Liver (tissue), 9 donors: ENCODE data around the gene PSMD7. TPM values are rescaled to one million over a fixed set of nuclear protein-coding genes. Genes with fewer than 3 reads are reported as not detected.
"Not testable (repeated sequence)": the region's sequence is repeated elsewhere in the genome, so short reads cannot be mapped to it uniquely, and the experiment has no call there.

Experiments used
- DNase-seq: peaks from one replicate; pipeline ENCODE4 v3.0.0-alpha.2; 2017; ENCODE audit warnings: low spot score
- H3K27ac ChIP-seq, 2 donors: one replicate each; pipeline ENCODE4 v1.7.0; 2013; ENCODE audit warnings: inconsistent platforms in 2 of 2, low read length in 2 of 2, control low read depth in 1 of 2, low read depth in 1 of 2, mild to moderate bottlenecking in 1 of 2
- H3K27me3 ChIP-seq, 4 donors: one replicate each; pipeline versions ENCODE4 v1.6.1 to v1.7.0; 2013; ENCODE audit warnings: low read length in 3 of 4, inconsistent platforms in 1 of 4, mild to moderate bottlenecking in 1 of 4, moderate library complexity in 1 of 4; ENCODE audit not compliant: control insufficient read depth in 4 of 4, insufficient read depth in 4 of 4
- H3K36me3 ChIP-seq, 4 donors: one replicate each; pipeline versions ENCODE4 v1.6.1 to v1.7.0; 2013; ENCODE audit warnings: low read length in 3 of 4, mild to moderate bottlenecking in 3 of 4, low read depth in 1 of 4, moderate library complexity in 1 of 4; ENCODE audit not compliant: control insufficient read depth in 4 of 4, insufficient read depth in 3 of 4
- H3K4me1 ChIP-seq, 4 donors: one replicate each; pipeline versions ENCODE4 v1.6.1 to v1.7.0; 2013; ENCODE audit warnings: low read length in 3 of 4, mild to moderate bottlenecking in 3 of 4, moderate library complexity in 1 of 4; ENCODE audit not compliant: control insufficient read depth in 4 of 4, insufficient read depth in 4 of 4
- H3K4me3 ChIP-seq, 3 donors: one replicate each; pipeline versions ENCODE4 v1.6.1 to v1.7.0; 2013; ENCODE audit warnings: low read length in 3 of 3, control low read depth in 1 of 3, low read depth in 1 of 3, mild to moderate bottlenecking in 1 of 3
- H3K9ac ChIP-seq, 2 donors: one replicate each; pipeline ENCODE4 v1.7.0; 2013; ENCODE audit warnings: low read length in 2 of 2, mild to moderate bottlenecking in 2 of 2, moderate library complexity in 2 of 2, control low read depth in 1 of 2, low read depth in 1 of 2
- H3K9me3 ChIP-seq, 4 donors: one replicate each; pipeline versions ENCODE4 v1.6.1 to v1.7.0; 2013; ENCODE audit warnings: low read length in 3 of 4; ENCODE audit not compliant: control insufficient read depth in 4 of 4
- ATF3 ChIP-seq: IDR thresholded peaks from 2 replicates; pipeline ENCODE4 v1.6.1; 2016; ENCODE audit warnings: antibody characterized with exemption
- EGR1 ChIP-seq, 2 donors: IDR thresholded peaks; 2 replicates each; pipeline ENCODE4 v1.6.1; 2016 to 2018; ENCODE audit warnings: antibody characterized with exemption in 2 of 2, low read depth in 2 of 2
- FOXA1 ChIP-seq: IDR thresholded peaks from 2 replicates; pipeline ENCODE4 v1.6.1; 2016; ENCODE audit warnings: antibody characterized with exemption
- FOXA2 ChIP-seq: IDR thresholded peaks from 2 replicates; pipeline ENCODE4 v1.6.1; 2016; ENCODE audit warnings: antibody characterized with exemption
- GABPA ChIP-seq, 2 donors: IDR thresholded peaks in 1 of 2; conservative IDR thresholded peaks in 1 of 2; 2 replicates each; pipeline ENCODE4 v1.6.1; 2016; ENCODE audit warnings: antibody characterized with exemption in 2 of 2, mild to moderate bottlenecking in 1 of 2, moderate library complexity in 1 of 2
- HNF4A ChIP-seq, 2 donors: conservative IDR thresholded peaks; 2 replicates each; pipeline ENCODE4 v1.6.1; 2016; ENCODE audit warnings: antibody characterized with exemption in 2 of 2, mild to moderate bottlenecking in 2 of 2
- HNF4G ChIP-seq: IDR thresholded peaks from 2 replicates; pipeline ENCODE4 v1.6.1; 2016; ENCODE audit warnings: antibody characterized with exemption
- JUND ChIP-seq, 2 donors: IDR thresholded peaks; 2 replicates each; pipeline ENCODE4 v1.6.1; 2016; ENCODE audit warnings: antibody characterized with exemption in 2 of 2
- NR2F2 ChIP-seq: IDR thresholded peaks from 2 replicates; pipeline ENCODE4 v1.6.1; 2016; ENCODE audit warnings: antibody characterized with exemption
- RAD21 ChIP-seq, 2 donors: IDR thresholded peaks; 2 replicates each; pipeline ENCODE4 v1.6.1; 2016; ENCODE audit warnings: antibody characterized with exemption in 2 of 2, mild to moderate bottlenecking in 2 of 2
- REST ChIP-seq: IDR thresholded peaks from 2 replicates; pipeline ENCODE4 v1.6.1; 2016; ENCODE audit warnings: antibody characterized with exemption, mild to moderate bottlenecking
- RXRA ChIP-seq, 2 donors: IDR thresholded peaks; 2 replicates each; pipeline ENCODE4 v1.6.1; 2017 to 2018; ENCODE audit warnings: antibody characterized with exemption in 2 of 2, mild to moderate bottlenecking in 1 of 2
- SP1 ChIP-seq: IDR thresholded peaks from 2 replicates; pipeline ENCODE4 v1.6.1; 2018; ENCODE audit warnings: antibody characterized with exemption, mild to moderate bottlenecking
- YY1 ChIP-seq: IDR thresholded peaks from 2 replicates; pipeline ENCODE4 v1.6.1; 2016; ENCODE audit warnings: antibody characterized with exemption, mild to moderate bottlenecking
- ZBTB33 ChIP-seq: IDR thresholded peaks from 2 replicates; pipeline ENCODE4 v1.6.1; 2016; ENCODE audit warnings: antibody characterized with exemption
- WGBS: extraction: QIAGEN DNeasy Blood & Tissue Kit; methylation state at CpG from one replicate; pipeline ENCODE4 v1.1.7; 2013; 5-methylcytosine and 5-hydroxymethylcytosine counted together
- polyA plus RNA-seq, 2 donors: library from polyadenylated mRNA; stranded (reverse) in 1 of 2; unstranded in 1 of 2; fragments of 200-250 nt in 1 of 2; fragments of >200 nt in 1 of 2; fragmentation: Nextera tagmentation in 1 of 2; extraction: Ambion mirVana in 1 of 2; gene quantifications; one replicate each; pipeline versions ENCODE4 v1.2.1 to v1.2.3, GENCODE V29; 2013 to 2015
- total RNA-seq, 2 donors: library from RNA; depleted of rRNA; stranded (reverse); fragments of >200 nt; gene quantifications; one replicate each; pipeline ENCODE4 v1.2.3, GENCODE V29; 2014
- TF ChIP-seq, protein P1 (sequence below): IDR thresholded peaks from 2 replicates; pipeline ENCODE4 v1.6.1; 2016; ENCODE audit warnings: antibody characterized with exemption
- TF ChIP-seq, protein P2 (sequence below): fragments of 150-350 bp; IDR thresholded peaks from 2 replicates; pipeline ENCODE4 v1.5.1; 2017; ENCODE audit warnings: improper control_type of control experiment, low read depth, low read length; ENCODE audit not compliant: missing input control
- donor health status: healthy.
- donor health status: healthy.
- donor health status: healthy.
- donor health status: healthy.
- donor health status: healthy.

PSMD7 gene
- total and polyA plus RNA-seq, 4 donors = 33.7 to 84.9 (median 60.9) TPM

GRCh38 chr16:74325641-74326040 lies 29.0 kb downstream of the PSMD7 start:
- no peaks in the 10 kb centered on the region for H3K9me3 ChIP-seq
- no peak for TF ChIP-seq FOXA1
- TF ChIP-seq, protein P1, sequence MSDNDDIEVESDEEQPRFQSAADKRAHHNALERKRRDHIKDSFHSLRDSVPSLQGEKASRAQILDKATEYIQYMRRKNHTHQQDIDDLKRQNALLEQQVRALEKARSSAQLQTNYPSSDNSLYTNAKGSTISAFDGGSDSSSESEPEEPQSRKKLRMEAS = no peak
- no peak for TF ChIP-seq HNF4G
- no peak for TF ChIP-seq ATF3
- TF ChIP-seq GABPA (IDR thresholded peaks at IDR 0.05 in 1 of 2, conservative IDR thresholded peaks at IDR 0.05 in 1 of 2) = no peak
- TF ChIP-seq NR2F2 = no peak
- TF ChIP-seq FOXA2 = no peak
- TF ChIP-seq SP1 = no peak
- no peak for TF ChIP-seq RAD21 (IDR thresholded peaks at IDR 0.05)
- TF ChIP-seq RXRA (IDR thresholded peaks at IDR 0.05) = no peak
- no peak for TF ChIP-seq HNF4A (conservative IDR thresholded peaks at IDR 0.05)
- no peak for TF ChIP-seq ZBTB33
- TF ChIP-seq EGR1 (IDR thresholded peaks at IDR 0.05; ENCODE audit: low read depth in 2 of 2) = no peak
- TF ChIP-seq, protein P2, sequence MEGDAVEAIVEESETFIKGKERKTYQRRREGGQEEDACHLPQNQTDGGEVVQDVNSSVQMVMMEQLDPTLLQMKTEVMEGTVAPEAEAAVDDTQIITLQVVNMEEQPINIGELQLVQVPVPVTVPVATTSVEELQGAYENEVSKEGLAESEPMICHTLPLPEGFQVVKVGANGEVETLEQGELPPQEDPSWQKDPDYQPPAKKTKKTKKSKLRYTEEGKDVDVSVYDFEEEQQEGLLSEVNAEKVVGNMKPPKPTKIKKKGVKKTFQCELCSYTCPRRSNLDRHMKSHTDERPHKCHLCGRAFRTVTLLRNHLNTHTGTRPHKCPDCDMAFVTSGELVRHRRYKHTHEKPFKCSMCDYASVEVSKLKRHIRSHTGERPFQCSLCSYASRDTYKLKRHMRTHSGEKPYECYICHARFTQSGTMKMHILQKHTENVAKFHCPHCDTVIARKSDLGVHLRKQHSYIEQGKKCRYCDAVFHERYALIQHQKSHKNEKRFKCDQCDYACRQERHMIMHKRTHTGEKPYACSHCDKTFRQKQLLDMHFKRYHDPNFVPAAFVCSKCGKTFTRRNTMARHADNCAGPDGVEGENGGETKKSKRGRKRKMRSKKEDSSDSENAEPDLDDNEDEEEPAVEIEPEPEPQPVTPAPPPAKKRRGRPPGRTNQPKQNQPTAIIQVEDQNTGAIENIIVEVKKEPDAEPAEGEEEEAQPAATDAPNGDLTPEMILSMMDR = no peak
- TF ChIP-seq REST = no peak
- no peak for TF ChIP-seq JUND (IDR thresholded peaks at IDR 0.05)
- no peak for TF ChIP-seq YY1
- WGBS = 95% methylated on average over 10 of the region's 10 CpGs
- H3K4me3 ChIP-seq = no peak overlapping the region
- H3K27ac ChIP-seq = no peak overlapping the region
- no peaks in the 10 kb centered on the region for H3K4me1 ChIP-seq
- DNase-seq = no peak
- H3K27me3 ChIP-seq = no peaks in the 10 kb centered on the region
- H3K9ac ChIP-seq = no peak overlapping the region
- peaks cover 8 to 18% (median 15%) of the 10 kb centered on the region in 4 donors for H3K36me3 ChIP-seq

GRCh38 chr16:74328346-74328745 lies 31.7 kb downstream of the PSMD7 start:
- H3K27ac ChIP-seq, H3K9me3 ChIP-seq, H3K4me3 ChIP-seq, H3K9ac ChIP-seq, H3K4me1 ChIP-seq, DNase-seq, H3K27me3 ChIP-seq: not testable (repeated sequence)
- 89% methylated on average over 9 of the region's 9 CpGs for WGBS
- H3K36me3 ChIP-seq = peaks cover 12 to 36% (median 23%) of the 10 kb centered on the region in 4 donors

- H3K4me1 ChIP-seq, H3K4me3 ChIP-seq, DNase-seq, H3K9me3 ChIP-seq, H3K27ac ChIP-seq, H3K9ac ChIP-seq, H3K27me3 ChIP-seq: not testable (repeated sequence)
- WGBS = 87% methylated on average over 8 of the region's 8 CpGs
- H3K36me3 ChIP-seq = peaks cover 6 to 25% (median 16%) of the 10 kb centered on the region in 4 donors
Observed at GRCh38 chr16:74332469-74332868, 35.9 kb downstream of the PSMD7 start.

- H3K27me3 ChIP-seq, DNase-seq, H3K9me3 ChIP-seq, H3K4me1 ChIP-seq, H3K9ac ChIP-seq, H3K4me3 ChIP-seq, H3K27ac ChIP-seq: not testable (repeated sequence)
- WGBS = 95% methylated on average over 2 of the region's 3 CpGs
- H3K36me3 ChIP-seq = peaks cover 5 to 21% (median 17%) of the 10 kb centered on the region in 4 donors
Observed at GRCh38 chr16:74337506-74337905, 40.9 kb downstream of the PSMD7 start.
